Measurements from ENCODE around the gene PCDHGA5.

DNA sequence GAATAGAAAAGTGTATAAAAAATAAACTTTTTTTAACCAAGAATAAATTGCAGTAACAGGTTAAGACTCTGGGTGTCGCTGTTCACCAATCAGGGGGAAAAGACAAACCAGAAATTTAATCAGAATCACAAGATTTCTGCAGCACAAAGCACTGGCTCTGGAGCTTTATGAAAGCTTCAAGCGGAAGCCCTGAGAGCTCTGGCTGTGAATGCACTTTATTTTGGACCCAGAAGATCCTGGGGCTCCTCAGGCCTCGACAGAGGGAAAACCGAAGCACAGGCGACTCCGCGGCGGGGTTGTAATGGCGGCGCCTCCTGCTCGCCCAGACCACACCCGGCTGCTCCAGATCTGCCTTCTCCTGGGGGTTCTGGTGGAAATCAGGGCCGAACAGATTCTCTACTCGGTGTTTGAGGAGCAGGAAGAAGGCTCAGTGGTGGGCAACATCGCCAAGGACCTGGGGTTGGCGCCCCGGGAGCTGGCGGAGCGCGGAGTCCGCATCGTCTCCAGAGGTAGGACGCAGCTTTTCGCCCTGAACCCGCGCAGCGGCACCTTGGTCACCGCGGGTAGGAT lies 9.0 kb upstream of the PCDHGA5 start, which contains the start of gene PCDHGA4:
- no peak for TF ChIP-seq POLR2AphosphoS5 (IDR thresholded peaks at IDR 0.05; ENCODE audit: borderline replicate concordance, low read depth, low read length)
- no peak for TF ChIP-seq EZH2 (IDR thresholded peaks at IDR 0.05)
- no peak for TF ChIP-seq FOXP2 (optimal IDR thresholded peaks at IDR 0.05; ENCODE audit: control extremely low read depth, extremely low read length, insufficient read depth)

Measured in SK-N-MC (cell line).